Measurements from ENCODE around the gene MAPKAPK2.

GRCh38 chr1:206698011-206698410, 13.3 kb downstream of the MAPKAPK2 start:
- TF ChIP-seq POLR2A (IDR thresholded peaks at IDR 0.05; ENCODE audit: borderline replicate concordance, extremely low read depth, insufficient read depth, insufficient read length) (no peak), ATF3 (IDR thresholded peaks at IDR 0.05) (no peak), MAX (IDR thresholded peaks at IDR 0.05) (no peak), CEBPB (IDR thresholded peaks at IDR 0.05; ENCODE audit: low read depth) (no peak), POLR2AphosphoS5 (IDR thresholded peaks at IDR 0.05; ENCODE audit: low read depth, low read length) (no peak), RAD21 (IDR thresholded peaks at IDR 0.05; ENCODE audit: low read depth) (no peak), ZBTB33 (IDR thresholded peaks at IDR 0.05; ENCODE audit: extremely low read depth, insufficient replicate concordance, low read length) (no peak), ZNF274 (IDR thresholded peaks at IDR 0.05; ENCODE audit: low read depth, low read length) (no peak), EZH2 (IDR thresholded peaks at IDR 0.05) (no peak), YY1 (IDR thresholded peaks at IDR 0.05; ENCODE audit: extremely low read depth, insufficient replicate concordance, low read depth, low read length) (no peak)
- TF ChIP-seq, protein P1, sequence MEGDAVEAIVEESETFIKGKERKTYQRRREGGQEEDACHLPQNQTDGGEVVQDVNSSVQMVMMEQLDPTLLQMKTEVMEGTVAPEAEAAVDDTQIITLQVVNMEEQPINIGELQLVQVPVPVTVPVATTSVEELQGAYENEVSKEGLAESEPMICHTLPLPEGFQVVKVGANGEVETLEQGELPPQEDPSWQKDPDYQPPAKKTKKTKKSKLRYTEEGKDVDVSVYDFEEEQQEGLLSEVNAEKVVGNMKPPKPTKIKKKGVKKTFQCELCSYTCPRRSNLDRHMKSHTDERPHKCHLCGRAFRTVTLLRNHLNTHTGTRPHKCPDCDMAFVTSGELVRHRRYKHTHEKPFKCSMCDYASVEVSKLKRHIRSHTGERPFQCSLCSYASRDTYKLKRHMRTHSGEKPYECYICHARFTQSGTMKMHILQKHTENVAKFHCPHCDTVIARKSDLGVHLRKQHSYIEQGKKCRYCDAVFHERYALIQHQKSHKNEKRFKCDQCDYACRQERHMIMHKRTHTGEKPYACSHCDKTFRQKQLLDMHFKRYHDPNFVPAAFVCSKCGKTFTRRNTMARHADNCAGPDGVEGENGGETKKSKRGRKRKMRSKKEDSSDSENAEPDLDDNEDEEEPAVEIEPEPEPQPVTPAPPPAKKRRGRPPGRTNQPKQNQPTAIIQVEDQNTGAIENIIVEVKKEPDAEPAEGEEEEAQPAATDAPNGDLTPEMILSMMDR (IDR thresholded peaks at IDR 0.05 in 2 of 3, conservative IDR thresholded peaks at IDR 0.05 in 1 of 3; ENCODE audit: borderline replicate concordance in 1 of 3, insufficient read depth in 1 of 3, low read depth in 2 of 3, low read length in 2 of 3): no peak
- TF ChIP-seq, protein P2, sequence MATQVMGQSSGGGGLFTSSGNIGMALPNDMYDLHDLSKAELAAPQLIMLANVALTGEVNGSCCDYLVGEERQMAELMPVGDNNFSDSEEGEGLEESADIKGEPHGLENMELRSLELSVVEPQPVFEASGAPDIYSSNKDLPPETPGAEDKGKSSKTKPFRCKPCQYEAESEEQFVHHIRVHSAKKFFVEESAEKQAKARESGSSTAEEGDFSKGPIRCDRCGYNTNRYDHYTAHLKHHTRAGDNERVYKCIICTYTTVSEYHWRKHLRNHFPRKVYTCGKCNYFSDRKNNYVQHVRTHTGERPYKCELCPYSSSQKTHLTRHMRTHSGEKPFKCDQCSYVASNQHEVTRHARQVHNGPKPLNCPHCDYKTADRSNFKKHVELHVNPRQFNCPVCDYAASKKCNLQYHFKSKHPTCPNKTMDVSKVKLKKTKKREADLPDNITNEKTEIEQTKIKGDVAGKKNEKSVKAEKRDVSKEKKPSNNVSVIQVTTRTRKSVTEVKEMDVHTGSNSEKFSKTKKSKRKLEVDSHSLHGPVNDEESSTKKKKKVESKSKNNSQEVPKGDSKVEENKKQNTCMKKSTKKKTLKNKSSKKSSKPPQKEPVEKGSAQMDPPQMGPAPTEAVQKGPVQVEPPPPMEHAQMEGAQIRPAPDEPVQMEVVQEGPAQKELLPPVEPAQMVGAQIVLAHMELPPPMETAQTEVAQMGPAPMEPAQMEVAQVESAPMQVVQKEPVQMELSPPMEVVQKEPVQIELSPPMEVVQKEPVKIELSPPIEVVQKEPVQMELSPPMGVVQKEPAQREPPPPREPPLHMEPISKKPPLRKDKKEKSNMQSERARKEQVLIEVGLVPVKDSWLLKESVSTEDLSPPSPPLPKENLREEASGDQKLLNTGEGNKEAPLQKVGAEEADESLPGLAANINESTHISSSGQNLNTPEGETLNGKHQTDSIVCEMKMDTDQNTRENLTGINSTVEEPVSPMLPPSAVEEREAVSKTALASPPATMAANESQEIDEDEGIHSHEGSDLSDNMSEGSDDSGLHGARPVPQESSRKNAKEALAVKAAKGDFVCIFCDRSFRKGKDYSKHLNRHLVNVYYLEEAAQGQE (IDR thresholded peaks at IDR 0.05; ENCODE audit: low read depth): no peak
